Measurements from ENCODE around the gene NHLRC2.

Gene NHLRC2

DNA sequence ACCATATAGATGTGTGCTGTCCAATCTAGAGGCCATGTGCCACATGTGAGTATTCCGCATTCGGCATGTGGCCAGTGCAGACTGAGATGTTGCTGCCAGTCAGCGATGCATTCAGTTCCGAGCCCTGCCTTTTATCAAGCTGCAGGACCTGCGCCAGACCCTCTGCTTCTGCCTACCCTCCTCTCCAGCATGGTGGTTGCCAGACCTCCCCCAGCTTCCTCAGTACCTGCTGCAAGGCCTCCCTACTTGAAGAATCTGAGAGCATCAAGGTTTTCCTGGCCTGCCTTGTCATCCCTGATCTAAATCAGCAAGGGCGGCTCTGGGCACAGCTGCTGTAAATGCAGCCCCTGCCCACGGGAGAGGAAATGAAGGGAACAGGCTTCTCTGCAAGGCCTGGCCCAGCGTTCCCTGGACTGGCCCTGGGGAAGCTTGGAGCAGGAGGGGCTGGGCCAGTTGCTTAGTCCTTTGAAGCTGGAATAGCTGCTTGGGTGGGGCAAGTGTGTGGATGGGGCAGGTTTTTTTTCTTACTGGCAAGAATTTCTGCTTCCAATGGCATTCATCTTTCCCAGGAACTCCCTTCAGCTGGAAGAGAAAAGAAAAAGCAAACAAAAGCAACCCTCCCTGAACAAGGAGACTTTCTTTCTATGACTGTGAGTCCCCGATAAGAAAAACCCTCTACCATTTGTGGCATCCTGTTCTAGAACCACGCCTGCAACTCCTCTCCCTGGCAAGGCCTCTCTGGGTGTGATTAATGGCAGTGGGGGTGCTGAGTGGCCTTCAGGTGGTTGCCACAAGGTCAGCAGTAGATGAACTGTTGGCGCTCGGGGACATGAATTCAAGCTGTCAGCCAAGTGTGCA is 93.0 kb downstream of the NHLRC2 start:
- DNase-seq (ENCODE audit: low spot score) = no peak
- peak overlapping the region; percentile 61 for H3K27ac ChIP-seq
- TF ChIP-seq, protein P1, sequence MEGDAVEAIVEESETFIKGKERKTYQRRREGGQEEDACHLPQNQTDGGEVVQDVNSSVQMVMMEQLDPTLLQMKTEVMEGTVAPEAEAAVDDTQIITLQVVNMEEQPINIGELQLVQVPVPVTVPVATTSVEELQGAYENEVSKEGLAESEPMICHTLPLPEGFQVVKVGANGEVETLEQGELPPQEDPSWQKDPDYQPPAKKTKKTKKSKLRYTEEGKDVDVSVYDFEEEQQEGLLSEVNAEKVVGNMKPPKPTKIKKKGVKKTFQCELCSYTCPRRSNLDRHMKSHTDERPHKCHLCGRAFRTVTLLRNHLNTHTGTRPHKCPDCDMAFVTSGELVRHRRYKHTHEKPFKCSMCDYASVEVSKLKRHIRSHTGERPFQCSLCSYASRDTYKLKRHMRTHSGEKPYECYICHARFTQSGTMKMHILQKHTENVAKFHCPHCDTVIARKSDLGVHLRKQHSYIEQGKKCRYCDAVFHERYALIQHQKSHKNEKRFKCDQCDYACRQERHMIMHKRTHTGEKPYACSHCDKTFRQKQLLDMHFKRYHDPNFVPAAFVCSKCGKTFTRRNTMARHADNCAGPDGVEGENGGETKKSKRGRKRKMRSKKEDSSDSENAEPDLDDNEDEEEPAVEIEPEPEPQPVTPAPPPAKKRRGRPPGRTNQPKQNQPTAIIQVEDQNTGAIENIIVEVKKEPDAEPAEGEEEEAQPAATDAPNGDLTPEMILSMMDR (conservative IDR thresholded peaks at IDR 0.05; ENCODE audit: low read depth) = no peak
- POLR2A ChIA-PET (ENCODE audit: low non-redundant PET) = no interaction called here
- CTCF ChIA-PET = interaction anchor here (0.6 kb wide), 1 partner anchor 512 kb away, joined by 3 read pairs; no protein-coding TSS in a partner anchor

DNA sequence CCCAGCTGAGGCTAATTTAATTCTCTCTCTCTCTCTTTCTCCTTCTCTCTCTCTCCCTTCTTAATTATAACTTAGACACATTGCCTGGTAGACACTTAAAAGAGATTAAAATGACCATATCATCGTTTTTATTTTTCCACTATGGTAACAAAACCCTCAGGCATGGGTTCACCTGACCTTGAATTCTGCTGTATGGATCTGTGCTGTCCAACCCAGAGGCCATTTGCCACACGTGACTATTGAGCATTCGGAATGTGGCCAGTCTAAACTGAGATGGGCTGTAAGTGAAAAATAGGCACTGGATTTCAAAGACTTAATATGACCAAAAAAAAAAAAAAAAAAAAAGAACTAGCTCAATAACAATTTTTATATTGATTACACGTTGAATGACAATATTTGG is 93.6 kb downstream of the NHLRC2 start:
- H3K27ac ChIP-seq = peak overlapping the region; percentile 61
- ChIA-PET POLR2A (ENCODE audit: low non-redundant PET) (no interaction called here), CTCF (interaction anchor here (0.6 kb wide), 2 partner anchors 124 to 511 kb away, joined by 3 read pairs; no protein-coding TSS in a partner anchor)
- TF ChIP-seq, protein P1 (conservative IDR thresholded peaks at IDR 0.05; ENCODE audit: low read depth) = no peak
- no peak for DNase-seq (ENCODE audit: low spot score)

DNA sequence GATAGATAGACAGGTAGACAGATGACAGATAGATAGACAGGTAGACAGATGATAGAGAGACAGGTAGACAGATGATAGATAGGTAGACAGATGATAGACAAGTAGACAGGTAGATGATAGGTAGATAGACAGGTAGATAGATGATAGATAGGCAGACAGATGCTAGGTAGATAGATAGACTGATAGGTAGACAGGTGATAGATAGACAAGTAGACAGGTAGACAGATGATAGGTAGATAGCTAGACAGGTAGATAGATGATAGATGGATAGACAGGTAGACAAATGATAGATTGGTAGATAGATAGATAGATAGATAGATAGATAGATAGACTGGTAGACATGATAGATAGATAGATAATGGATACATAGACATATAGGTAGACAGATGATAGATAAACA is 95.8 kb downstream of the NHLRC2 start:
- no peak overlapping the region for H3K27ac ChIP-seq
- ChIA-PET POLR2A (ENCODE audit: low non-redundant PET) (no interaction called here), CTCF (interaction anchor here (0.6 to 1.1 kb wide), 3 partner anchors 20 to 88 kb away, joined by 3 to 4 read pairs (median 3); no protein-coding TSS in a partner anchor)
- no peak for DNase-seq (ENCODE audit: low spot score)
- TF ChIP-seq, protein P1 (conservative IDR thresholded peaks at IDR 0.05; ENCODE audit: low read depth) = no peak

DNA sequence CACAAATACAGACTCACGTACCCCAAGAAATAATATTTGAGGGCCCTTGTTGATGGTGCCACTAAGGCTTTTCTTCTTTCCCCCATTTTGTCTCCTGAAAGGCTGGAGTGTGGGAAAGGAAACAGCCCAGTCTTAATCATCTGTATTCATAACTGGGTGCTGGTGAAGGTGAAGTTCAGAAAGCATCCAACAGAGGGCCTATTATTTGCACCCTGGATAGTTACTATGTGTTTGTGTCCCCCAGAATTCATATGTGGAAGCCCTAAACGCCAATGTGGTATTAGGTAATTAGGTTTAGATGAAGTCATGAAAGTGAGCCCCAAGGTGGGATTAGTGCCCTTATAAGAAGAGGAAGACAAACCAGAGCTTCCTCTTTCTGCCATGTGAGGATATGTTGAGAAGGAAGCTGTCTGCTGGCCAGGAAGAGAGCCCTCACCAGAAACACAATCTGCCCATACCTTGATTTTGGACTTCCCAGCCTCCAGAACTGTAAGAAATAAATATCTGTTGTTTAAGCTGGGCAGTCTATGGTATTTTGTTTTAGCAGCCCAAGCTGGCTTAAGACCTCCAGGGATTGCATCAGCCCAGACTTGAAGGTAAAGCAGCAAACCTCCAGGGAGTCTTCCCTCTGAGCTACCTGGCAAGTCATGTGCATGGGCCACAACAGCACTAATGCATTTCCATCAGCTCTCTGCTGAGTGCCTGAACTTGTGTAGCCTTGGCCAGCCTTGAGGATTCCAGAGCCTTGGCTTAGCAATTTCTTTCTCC is 99.2 kb downstream of the NHLRC2 start:
- TF ChIP-seq, protein P1 (conservative IDR thresholded peaks at IDR 0.05; ENCODE audit: low read depth) = no peak
- CTCF ChIA-PET = no interaction called here
- no peak overlapping the region for H3K27ac ChIP-seq
- POLR2A ChIA-PET (ENCODE audit: low non-redundant PET) = no interaction called here
- DNase-seq (ENCODE audit: low spot score) = no peak

DNA sequence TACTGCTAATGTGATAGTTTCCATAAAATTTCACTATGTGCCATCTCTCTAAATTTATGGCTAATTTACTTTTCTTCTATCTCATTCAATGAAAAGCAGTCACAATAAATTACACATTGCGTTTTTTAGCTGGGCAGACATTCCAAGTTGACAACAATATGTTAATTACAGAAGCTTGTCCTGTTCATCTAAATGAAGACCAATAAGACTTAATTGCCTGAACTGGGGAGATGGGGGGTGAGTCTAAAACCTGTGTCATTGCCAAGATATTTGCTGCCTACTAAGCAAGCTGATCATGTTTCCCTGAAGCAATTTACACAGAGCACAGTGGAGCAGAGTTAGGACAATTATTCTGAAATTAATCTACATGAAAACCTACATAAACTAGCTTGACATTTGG is 99.9 kb downstream of the NHLRC2 start:
- H3K27ac ChIP-seq = no peak overlapping the region
- TF ChIP-seq, protein P1 (conservative IDR thresholded peaks at IDR 0.05; ENCODE audit: low read depth) = no peak
- ChIA-PET CTCF (no interaction called here), POLR2A (ENCODE audit: low non-redundant PET) (no interaction called here)
- DNase-seq (ENCODE audit: low spot score) = no peak

DNA sequence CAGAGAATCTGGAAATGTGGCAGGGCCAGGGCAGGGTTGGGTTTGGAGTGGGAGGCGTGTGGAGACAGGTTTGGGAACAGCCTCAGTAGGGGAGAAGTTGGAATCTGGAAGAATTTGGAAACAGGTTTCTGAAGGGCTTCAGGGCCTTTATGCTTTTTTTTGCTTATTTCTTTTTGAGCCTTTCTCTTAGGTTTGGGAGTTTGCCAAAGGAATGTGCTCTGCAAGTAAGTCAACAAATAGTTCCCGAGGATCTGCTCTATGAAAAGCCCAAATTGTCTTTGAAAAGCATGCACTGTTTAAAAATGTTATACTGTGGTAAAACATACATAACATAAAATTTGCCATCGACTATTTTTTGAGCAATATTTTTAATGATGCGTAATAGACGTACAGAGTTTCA is 102.6 kb downstream of the NHLRC2 start:
- TF ChIP-seq, protein P1 (conservative IDR thresholded peaks at IDR 0.05; ENCODE audit: low read depth) = no peak
- ChIA-PET POLR2A (ENCODE audit: low non-redundant PET) (no interaction called here), CTCF (interaction anchor here (0.6 kb wide), 1 partner anchor 82 kb away, joined by 6 read pairs; no protein-coding TSS in a partner anchor)
- DNase-seq (ENCODE audit: low spot score) = peak; percentile 26
- H3K27ac ChIP-seq = peak overlapping the region; percentile 64

All from RWPE1 (cell line).